Neural crest cell (in vitro differentiated cells): ENCODE data around the gene VENTX. TPM values are rescaled to one million over a fixed set of nuclear protein-coding genes. Genes with fewer than 3 reads are reported as not detected.
A peak's percentile ranks its signal among the peaks of the same experiment; 100 is the strongest.

Experiments
- DNase-seq: peaks from one replicate; pipeline ENCODE4 v3.0.0; 2021; ENCODE audit warnings: low read depth, mixed read lengths, low spot score
- H3K27ac Mint-ChIP-seq: one replicate; pipeline ENCODE4 v1.8.0; 2021; ENCODE audit warnings: mild to moderate bottlenecking, mixed read lengths; ENCODE audit not compliant: unreplicated experiment
- H3K27me3 Mint-ChIP-seq: 2 replicates; pipeline ENCODE4 v1.8.0; 2021; ENCODE audit warnings: low read depth, mild to moderate bottlenecking, mixed read lengths
- H3K36me3 Mint-ChIP-seq: 2 replicates; pipeline ENCODE4 v1.8.0; 2021; ENCODE audit warnings: low read depth, mild to moderate bottlenecking, mixed read lengths
- H3K4me1 Mint-ChIP-seq: 2 replicates; pipeline ENCODE4 v1.8.0; 2021; ENCODE audit warnings: mixed read lengths
- H3K4me3 Mint-ChIP-seq: one replicate; pipeline ENCODE4 v1.8.0; 2021; ENCODE audit warnings: mild to moderate bottlenecking, mixed read lengths
- H3K9me3 Mint-ChIP-seq: 2 replicates; pipeline ENCODE4 v1.8.0; 2021; ENCODE audit warnings: mixed read lengths
- CTCF ChIP-seq: fragments of 200-600 bp; sonication (generic); conservative IDR thresholded peaks from 2 replicates; pipeline ENCODE4 v1.5.0; 2021; ENCODE audit warnings: antibody characterized with exemption, mild to moderate bottlenecking
- total RNA-seq: library from RNA; stranded (reverse); gene quantifications from 2 replicates; pipeline ENCODE4 v1.2.1, GENCODE V29; 2021

The VENTX gene
- total RNA-seq, 1 donor from 2014 or later = not detected

GRCh38 chr10:133242611-133243356 lies 5.1 kb downstream of the VENTX start:
- DNase-seq = no peak
- H3K4me3 Mint-ChIP-seq = no peak overlapping the region
- H3K9me3 Mint-ChIP-seq = no peaks in the 10 kb centered on the region
- H3K27ac Mint-ChIP-seq = peak overlapping the region; percentile 25
- no peaks in the 10 kb centered on the region for H3K36me3 Mint-ChIP-seq
- H3K27me3 Mint-ChIP-seq = peaks cover 51% of the 10 kb centered on the region
- peaks cover 4% of the 10 kb centered on the region for H3K4me1 Mint-ChIP-seq
- TF ChIP-seq CTCF = no peak

DNA sequence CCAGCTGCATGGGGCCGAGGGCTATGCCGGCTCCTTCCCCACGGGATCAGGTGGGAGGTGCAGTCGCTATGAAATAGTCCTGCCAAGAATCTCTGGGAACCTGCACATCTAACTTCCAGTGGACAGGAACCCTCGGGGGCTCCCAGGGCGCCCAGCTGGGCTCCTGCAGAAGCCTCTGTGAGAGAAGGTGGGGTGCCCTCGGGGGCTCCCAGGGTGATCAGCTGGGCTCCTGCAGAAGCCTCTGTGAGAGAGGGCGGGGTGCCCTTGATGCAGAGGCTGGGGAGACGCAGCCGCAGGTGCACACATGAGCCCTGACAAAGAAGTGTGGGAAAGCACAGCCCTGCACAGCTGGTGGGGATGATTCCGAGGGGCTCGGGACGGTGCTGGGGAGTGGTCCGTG lies 5.9 kb downstream of the VENTX start:
- H3K27ac Mint-ChIP-seq = no peak overlapping the region
- no peaks in the 10 kb centered on the region for H3K36me3 Mint-ChIP-seq
- no peak for TF ChIP-seq CTCF
- no peak overlapping the region for H3K4me3 Mint-ChIP-seq
- DNase-seq = no peak
- H3K4me1 Mint-ChIP-seq = peaks cover 4% of the 10 kb centered on the region
- no peaks in the 10 kb centered on the region for H3K9me3 Mint-ChIP-seq
- H3K27me3 Mint-ChIP-seq = peaks cover 43% of the 10 kb centered on the region

DNA sequence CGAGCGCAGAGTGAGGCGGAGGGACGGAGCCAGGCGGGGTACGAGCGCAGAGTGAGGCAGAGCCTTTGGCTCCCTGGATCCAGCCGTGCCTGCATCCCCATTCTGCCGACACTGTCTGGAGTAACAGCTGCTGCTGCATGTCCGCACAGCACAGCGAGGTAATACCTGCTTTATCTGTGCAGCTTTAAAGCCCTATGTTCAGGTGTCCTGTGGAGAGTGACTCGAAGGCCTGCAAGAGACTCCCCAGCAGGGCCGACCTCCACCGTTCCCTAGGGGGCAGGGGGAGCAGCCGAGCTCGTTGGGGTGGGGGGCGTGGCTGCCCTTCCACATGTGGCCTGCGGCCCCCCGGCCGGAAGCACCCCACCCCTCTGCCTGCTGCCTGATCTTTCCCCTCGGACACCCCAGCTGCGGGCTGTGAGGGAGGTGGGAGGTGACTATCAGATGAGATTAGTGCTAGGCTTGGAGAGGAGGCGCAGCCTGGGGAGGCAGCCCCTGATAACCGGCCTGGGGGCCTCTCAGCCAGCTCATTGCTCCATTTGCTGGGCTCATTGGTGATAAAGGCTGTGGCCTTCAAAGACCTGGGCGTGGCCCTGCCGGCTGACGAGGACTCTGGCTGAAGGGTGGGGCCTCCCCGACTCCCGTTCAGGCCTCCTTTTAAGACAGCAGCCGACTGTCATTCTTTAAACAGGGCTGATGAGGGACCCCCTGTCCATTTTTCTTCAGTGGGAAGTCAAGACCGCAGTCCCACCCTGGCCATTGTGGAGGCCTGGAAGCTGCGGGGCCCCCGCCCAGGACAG lies 8.0 kb downstream of the VENTX start:
- peaks cover 34% of the 10 kb centered on the region for H3K27me3 Mint-ChIP-seq
- no peak for TF ChIP-seq CTCF
- no peak overlapping the region for H3K27ac Mint-ChIP-seq
- no peak overlapping the region for H3K4me3 Mint-ChIP-seq
- peaks cover 14% of the 10 kb centered on the region for H3K4me1 Mint-ChIP-seq
- no peaks in the 10 kb centered on the region for H3K9me3 Mint-ChIP-seq
- no peak for DNase-seq
- no peaks in the 10 kb centered on the region for H3K36me3 Mint-ChIP-seq

DNA sequence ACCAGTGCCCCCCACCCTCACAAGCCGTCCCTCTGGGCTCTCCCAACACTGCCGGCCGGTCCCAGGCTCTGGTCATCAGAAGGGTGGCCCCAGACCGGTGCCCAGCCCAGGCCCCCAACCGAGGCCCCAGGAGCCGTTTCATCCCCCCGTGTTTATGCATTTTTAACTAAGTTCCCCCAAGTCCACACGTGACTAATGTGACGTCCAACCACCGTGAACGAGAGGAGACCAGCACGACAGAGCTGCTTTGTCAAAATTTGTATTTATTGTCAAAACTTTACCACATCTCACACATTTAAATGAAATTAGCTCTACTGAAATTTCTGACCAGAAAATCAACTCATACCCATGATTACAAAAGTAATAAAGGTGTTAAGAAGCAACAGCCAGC lies 8.6 kb downstream of the VENTX start:
- Mint-ChIP-seq H3K27ac (no peak overlapping the region), H3K9me3 (no peaks in the 10 kb centered on the region), H3K36me3 (no peaks in the 10 kb centered on the region), H3K4me3 (no peak overlapping the region), H3K4me1 (peaks cover 14% of the 10 kb centered on the region), H3K27me3 (peaks cover 28% of the 10 kb centered on the region)
- no peak for DNase-seq
- no peak for TF ChIP-seq CTCF

DNA sequence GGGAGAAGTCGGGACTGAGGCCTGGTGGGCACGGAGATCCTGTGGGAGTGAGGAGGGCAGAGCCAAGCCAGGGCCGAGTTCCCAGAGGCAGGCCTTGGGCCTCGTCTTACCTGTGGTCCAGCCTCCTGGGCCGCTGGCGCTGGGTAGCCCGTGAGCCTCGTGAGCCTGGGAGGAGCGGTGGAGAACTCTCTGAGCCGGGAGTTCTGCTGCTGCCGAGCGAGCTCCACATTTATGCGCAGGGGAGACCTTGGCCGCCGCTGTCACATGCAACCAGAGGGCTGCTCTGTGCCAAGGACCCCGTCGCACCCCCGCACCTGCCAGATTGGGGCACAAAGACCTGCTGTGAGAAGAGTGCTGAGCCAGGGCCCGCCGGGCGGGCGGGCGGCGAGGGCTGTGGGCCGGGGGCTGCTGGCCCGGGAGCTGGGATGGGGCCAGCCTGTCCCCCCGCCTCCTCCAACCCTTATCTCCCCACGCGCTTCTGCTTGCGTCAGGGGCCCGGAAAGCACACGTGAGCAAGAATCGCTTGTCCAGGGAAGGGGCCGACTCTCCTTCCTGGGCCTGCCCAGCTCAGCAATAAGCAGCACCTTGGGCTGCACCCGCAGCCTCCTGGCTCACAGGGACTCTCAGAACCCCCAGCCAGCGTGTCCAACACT lies 10.2 kb downstream of the VENTX start:
- Mint-ChIP-seq H3K9me3 (no peaks in the 10 kb centered on the region), H3K36me3 (no peaks in the 10 kb centered on the region), H3K4me1 (peaks cover 14% of the 10 kb centered on the region), H3K27me3 (peaks cover 17% of the 10 kb centered on the region), H3K4me3 (no peak overlapping the region), H3K27ac (no peak overlapping the region)
- TF ChIP-seq CTCF = no peak
- DNase-seq = no peak
